NCI-H146 (cell line): Measurements from ENCODE around the gene BCL7C.
A peak's percentile ranks its signal among the peaks of the same experiment; 100 is the strongest.

ENCODE experiments used
- DNase-seq: peaks from one replicate; lab custom pipeline; 2025; lab: John Stamatoyannopoulos, UW

The BCL7C gene

DNA sequence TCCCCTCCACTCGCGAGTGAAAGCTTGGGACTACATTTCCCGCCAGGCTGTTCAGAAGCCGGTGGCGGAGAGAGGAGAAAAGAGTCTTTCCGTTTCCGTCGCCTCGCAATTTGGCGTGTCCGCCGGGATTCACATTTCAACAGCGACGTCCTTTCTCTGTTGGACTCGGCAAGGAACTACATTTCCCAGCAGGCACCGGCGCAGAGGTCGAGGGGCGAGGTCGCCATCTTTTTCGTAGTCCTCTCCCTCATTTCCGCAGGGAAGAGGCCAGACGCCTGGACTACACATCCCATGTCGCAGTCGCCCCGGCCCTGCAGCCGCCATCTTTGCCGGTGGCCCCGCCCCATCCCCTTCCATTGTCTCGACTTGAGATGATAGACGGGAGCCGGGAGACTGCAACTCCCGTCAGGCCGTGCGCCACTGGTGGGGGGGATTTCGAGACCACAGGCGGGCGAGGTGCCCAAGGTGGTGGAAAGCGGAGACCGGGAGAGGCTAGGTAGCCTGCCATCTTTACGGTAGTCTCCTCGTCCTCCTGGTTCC, 28.6 kb upstream of the BCL7C start:
- DNase-seq = peak; percentile 100

DNA sequence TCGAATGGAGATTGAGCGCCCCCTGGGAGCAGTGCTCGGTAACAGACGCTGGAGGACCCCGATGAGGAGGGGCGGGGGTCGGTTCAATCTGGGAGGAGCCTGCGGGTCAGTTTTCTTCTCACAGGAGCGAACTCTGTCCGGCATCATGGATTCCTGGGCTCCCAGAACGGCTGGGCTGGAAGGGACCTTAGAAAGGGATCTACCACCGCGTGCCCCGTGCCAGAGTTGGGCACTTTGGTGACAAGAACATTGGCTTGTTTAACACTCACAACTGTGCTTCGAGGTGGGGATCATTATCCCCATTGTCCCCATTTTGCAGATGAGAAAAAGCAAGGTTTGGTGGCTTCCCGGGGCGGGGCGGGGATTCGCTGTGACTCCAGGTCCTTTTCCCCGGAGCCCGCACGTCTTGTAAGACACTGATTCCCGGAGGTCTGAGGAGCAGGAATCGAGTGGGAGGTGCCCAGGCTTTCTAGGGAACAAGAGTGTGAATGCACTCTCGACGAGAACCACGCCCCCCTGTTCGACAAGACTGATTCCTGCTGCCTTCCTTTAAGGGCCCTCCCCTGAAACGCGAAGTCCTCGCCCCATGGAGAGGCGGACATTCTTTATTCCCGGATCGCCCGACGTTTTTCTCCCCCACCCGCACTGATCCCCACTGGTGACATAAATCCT, 28.0 kb upstream of the BCL7C start:
- DNase-seq = peak; percentile 94

DNA sequence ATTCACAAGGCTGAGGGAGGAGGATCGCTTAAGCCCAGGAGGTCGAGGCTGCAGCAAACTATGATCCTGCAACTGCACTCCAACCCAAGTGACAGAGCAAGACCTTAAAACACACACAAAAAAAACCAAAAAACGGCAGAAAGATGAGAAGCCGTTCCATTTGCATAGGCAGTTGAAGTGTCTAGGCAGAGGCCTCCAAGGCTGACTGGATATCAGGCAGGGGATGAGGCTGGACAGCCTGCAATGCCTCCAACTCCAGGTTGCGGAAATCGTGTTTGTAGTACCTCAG, 27.5 kb upstream of the BCL7C start:
- DNase-seq = no peak

DNA sequence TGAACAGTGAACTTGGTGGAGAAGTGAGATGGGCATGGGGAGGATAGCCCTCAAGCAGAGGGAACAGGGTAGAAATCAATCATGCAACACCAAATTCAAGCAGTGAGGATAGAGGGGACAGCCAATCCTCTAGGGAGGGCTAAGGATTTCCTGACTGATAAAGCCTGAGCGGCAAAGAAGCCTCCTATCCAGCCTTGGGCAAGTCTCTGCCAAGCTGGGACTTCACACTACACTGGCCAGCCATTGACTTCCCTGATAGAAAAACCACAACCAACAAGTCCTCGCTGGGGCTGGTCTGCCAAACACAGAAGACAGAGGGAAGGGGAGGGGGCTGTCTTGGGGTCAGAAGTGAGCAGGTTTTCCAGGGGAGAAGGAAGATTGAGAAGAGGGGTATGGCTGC, 27.0 kb upstream of the BCL7C start:
- DNase-seq = no peak

GRCh38 chr16:30918614-30919013, 24.7 kb upstream of the BCL7C start:
- DNase-seq = no peak

GRCh38 chr16:30914830-30915229, 21.0 kb upstream of the BCL7C start:
- DNase-seq = no peak

GRCh38 chr16:30912794-30913412, 19.0 kb upstream of the BCL7C start:
- no peak for DNase-seq

DNA sequence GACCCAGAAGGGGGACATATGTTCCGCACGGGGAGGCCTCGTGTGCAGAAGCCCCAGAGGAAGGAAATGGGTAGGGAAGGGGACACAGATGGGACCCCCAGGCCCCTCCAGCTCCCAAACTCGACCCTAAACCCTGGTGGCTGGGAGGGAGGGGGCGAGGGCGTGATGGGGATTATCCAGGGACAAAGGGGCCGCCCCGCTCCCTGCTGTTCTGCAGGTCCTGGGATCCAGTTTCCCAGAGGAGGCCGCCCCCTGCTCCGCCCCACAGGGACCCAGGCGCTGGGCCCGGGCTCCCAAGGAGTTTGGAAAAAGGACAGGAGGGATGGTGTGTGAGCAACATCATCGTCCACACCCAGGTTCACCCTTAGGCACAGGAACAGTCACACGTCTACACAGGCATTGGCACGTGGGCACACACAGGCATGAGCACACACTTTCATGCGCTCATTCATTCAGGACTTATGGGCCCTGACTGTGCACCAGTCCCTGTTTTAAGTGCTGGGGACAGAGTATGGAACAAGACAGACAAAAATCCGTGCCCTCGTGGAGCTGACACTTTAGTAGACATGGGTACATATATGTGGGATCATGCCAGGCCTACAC, 16.7 kb upstream of the BCL7C start:
- DNase-seq = no peak

DNA sequence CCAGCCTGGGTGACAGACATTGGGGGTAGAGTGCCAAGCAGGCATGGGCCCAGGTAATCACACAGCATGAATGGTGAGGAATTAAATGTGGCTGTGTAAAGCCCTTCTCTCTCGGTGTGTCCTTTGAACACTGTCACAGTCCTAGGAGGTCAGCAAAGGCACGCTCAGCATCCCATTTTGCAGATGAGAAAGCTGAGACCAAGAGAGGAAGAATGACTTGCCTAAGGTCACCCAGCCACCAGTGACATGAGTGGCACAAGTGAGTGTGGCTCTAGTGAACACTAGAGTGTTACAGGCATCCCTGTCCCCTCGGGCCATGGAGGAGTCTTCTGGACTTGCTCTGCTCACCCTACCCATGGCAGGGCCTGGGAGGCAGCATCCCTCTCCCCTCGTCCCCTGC, 13.2 kb upstream of the BCL7C start:
- DNase-seq = no peak

GRCh38 chr16:30904114-30904780, 10.4 kb upstream of the BCL7C start:
- DNase-seq = no peak

DNA sequence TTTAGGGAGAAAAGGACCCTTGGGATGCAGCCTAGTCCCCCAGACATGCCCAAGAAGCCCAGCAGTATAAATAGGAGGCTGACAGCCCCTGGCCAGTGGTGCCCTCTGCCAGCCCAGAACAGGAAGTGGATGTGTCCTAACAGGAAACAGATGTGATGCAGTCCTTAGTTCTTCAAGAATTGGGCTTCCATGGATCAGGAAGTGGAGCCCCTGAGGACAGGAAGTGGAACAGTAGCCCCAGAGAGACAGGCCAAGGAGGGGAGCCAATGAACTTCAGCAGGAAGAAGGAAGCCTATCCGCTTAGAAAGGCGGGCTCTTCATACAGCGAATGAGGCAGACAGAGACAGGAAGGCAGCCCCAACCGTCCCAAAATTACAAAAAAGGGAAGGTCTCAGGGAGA, 9.7 kb upstream of the BCL7C start:
- DNase-seq = no peak

GRCh38 chr16:30903002-30903401, 9.1 kb upstream of the BCL7C start:
- no peak for DNase-seq

- DNase-seq = peak; percentile 78
These were observed 8.4 kb upstream of the BCL7C start for GRCh38 chr16:30902029-30902972.

DNA sequence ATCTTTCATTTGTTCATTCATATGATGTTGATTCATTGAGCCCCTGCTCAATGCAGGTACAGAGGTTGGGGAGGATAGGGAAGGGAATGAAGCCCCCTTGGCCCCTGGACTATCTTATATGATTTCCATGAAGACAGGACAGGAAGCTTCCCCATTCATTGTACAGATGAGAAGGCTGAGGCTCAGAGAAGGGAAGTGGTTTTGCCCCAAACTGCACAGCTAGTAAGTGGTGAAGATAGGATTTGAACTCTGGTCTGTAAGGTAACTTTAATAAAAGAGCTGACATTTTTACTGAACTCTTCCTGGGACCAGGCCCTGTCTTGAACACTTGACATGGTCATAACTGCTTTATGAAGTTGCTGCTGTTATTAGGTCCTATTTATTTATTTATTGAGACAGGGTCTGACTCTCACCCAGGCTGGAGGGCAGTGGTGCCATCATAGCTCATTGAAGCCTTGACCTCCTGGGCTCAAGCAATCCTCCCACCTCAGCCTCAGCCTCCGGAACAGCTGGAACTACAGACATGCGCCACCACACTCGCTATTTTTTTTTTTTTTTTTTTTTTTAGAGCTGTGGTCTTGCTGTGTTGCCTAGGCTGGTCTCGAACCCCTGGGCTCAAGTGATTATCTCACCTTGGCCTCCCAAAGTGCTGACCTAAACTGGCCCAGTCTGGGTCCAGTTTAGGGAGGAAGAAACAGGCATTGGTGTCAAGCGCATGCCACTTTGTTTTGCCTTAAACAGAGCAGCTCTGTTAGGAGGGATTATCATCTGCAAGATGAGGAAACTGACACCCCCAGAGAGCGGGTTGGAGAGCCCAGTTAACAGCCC, 7.5 kb upstream of the BCL7C start:
- peak; percentile 42 for DNase-seq

- no peak for DNase-seq
These were observed 6.7 kb upstream of the BCL7C start for GRCh38 chr16:30900588-30900987.

DNA sequence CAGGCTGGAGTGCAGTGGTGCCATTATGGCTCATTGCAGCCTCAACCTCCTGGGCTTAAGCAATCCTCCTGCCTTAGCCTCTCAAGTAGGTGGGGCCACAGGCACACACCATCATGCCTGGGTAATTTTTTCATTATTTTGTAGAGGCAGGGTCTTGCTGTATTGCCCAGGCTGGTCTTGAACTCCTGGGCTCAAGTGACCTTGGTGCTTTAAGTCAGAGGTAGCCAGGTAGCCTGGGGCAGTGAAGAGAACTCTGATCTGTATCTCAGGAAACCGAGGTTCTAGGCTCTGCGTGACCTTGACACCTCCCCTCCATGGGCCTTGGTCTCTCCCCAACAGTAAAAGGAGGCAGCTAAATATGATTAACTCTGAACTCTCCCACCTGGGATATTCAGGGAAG, 5.9 kb upstream of the BCL7C start:
- DNase-seq = no peak

DNA sequence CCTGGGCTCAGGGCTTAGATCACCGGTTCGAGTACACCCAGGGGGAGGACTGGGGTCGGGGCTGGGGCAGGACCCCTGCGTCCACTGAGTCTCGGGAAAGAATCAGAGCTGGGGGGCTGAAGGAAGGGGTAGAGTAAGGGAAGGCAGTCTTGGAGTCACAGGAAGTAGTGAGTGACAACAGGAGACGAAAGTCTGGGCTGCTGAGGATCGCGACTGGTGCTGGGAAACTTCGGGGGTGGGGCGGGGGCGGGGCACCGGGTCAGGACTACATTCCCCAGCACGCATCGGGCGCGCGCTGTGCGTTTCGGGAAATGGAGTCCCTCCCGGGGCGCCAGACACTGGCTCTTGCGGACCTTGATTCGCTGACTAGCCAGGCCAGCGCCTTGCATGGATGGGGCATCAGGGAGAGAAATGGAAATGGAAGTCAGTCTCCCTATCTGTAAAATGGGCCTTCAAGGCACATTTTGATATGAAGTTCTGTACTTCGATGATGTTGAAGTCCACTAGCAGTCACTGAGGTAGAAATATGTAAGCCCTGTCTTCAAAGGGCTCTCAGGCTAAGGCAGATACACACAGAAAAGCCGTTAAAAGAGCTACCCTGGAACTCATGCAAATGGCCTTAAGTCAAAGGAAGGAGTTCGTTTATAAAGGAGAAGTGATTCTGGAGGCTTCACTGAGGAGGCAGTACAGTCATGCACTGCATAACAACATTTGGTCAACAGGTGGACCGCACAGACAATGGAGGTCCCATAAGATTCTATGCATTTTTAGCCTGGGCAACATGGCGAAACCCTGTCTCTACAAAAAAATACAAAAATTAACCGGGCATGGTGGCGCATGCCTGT, 3.2 kb upstream of the BCL7C start:
- DNase-seq = peak; percentile 92

- peak; percentile 34 for DNase-seq
These were observed 2.5 kb upstream of the BCL7C start, which contains the start of gene CTF1 for GRCh38 chr16:30896261-30896888. Gene CTF1 (plus strand): TSS chr16:30896614. CDS start chr16:30896644, 30 bp downstream.

DNA sequence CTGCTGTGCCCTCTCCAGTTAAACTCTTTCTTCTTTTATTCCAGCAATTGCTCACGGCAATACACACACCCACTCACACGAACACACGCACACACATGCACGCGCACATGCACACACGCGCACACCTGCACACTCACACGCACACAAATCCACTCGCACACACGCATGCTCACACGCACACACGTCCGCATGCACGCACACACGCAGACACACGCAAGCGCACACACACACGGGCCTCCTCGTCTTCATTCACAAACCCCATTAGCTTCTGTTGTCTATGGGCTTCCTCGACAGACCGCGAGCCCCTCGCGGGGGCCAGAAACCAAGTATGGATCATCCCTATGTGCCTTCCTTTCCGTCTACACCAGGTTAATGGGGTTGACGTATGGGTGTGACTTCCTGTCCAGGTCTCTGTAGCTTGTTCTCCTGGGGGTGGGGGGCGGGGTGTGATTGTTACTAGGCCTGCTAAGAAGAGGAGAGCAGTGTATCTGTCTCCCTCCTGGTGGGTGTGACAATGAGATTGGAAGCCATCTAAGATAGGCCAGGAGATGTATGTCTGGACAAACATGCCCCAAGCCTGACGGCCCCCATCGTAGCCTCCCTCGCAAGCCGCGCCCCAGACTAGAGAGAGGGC, 1.9 kb upstream of the BCL7C start:
- peak; percentile 19 for DNase-seq
